Measurements from ENCODE around the gene MYOD1.

DNA sequence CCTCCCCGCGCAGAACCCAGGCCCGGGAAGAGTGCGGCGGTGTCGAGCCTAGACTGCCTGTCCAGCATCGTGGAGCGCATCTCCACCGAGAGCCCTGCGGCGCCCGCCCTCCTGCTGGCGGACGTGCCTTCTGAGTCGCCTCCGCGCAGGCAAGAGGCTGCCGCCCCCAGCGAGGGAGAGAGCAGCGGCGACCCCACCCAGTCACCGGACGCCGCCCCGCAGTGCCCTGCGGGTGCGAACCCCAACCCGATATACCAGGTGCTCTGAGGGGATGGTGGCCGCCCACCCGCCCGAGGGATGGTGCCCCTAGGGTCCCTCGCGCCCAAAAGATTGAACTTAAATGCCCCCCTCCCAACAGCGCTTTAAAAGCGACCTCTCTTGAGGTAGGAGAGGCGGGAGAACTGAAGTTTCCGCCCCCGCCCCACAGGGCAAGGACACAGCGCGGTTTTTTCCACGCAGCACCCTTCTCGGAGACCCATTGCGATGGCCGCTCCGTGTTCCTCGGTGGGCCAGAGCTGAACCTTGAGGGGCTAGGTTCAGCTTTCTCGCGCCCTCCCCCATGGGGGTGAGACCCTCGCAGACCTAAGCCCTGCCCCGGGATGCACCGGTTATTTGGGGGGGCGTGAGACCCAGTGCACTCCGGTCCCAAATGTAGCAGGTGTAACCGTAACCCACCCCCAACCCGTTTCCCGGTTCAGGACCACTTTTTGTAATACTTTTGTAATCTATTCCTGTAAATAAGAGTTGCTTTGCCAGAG lies 2.0 kb downstream of the MYOD1 start:
- TF ChIP-seq, protein P1, sequence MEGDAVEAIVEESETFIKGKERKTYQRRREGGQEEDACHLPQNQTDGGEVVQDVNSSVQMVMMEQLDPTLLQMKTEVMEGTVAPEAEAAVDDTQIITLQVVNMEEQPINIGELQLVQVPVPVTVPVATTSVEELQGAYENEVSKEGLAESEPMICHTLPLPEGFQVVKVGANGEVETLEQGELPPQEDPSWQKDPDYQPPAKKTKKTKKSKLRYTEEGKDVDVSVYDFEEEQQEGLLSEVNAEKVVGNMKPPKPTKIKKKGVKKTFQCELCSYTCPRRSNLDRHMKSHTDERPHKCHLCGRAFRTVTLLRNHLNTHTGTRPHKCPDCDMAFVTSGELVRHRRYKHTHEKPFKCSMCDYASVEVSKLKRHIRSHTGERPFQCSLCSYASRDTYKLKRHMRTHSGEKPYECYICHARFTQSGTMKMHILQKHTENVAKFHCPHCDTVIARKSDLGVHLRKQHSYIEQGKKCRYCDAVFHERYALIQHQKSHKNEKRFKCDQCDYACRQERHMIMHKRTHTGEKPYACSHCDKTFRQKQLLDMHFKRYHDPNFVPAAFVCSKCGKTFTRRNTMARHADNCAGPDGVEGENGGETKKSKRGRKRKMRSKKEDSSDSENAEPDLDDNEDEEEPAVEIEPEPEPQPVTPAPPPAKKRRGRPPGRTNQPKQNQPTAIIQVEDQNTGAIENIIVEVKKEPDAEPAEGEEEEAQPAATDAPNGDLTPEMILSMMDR (IDR thresholded peaks at IDR 0.05; ENCODE audit: low read length) = no peak
- TF ChIP-seq EZH2phosphoT487 (IDR thresholded peaks at IDR 0.05; ENCODE audit: low read length) = no peak
